WTC11 (cell line): Measurements from ENCODE around the gene KATNA1. TPM values are rescaled to one million over a fixed set of nuclear protein-coding genes. Genes with fewer than 3 reads are reported as not detected.

Experiments used
- ATAC-seq: fragments of 200-7000 bp; cut with Tn5 transposase; 2 replicates; pipeline ENCODE4 v1.10.0; 2021; ENCODE audit warnings: mild to moderate bottlenecking, moderate library complexity
- CTCF ChIA-PET: fragments of 300-600 bp; sonication (Branson Sonifier 250); formaldehyde crosslinking; loops from one replicate; lab custom pipeline; 2021; ENCODE audit warnings: antibody characterized with exemption; lab: Charles Lee
- POLR2A ChIA-PET: fragments of 350-600 bp; sonication (Branson Sonifier 250); formaldehyde crosslinking; loops from one replicate; lab custom pipeline; 2021; ENCODE audit warnings: antibody characterized with exemption; lab: Charles Lee
- DNase-seq: peaks from one replicate; pipeline ENCODE4 v3.0.0; 2021; ENCODE audit warnings: low spot score
- H3K27ac Mint-ChIP-seq: 2 replicates; pipeline ENCODE4 v1.8.0; 2021; ENCODE audit warnings: mixed read lengths
- H3K27me3 Mint-ChIP-seq: 2 replicates; pipeline ENCODE4 v1.8.0; 2021; ENCODE audit warnings: low read depth, mild to moderate bottlenecking, moderate library complexity, mixed read lengths
- H3K36me3 Mint-ChIP-seq: 2 replicates; pipeline ENCODE4 v1.8.0; 2021; ENCODE audit warnings: mixed read lengths
- H3K4me1 Mint-ChIP-seq: 2 replicates; pipeline ENCODE4 v1.8.0; 2022; ENCODE audit warnings: mixed read lengths
- H3K4me3 Mint-ChIP-seq: 2 replicates; pipeline ENCODE4 v1.8.0; 2021; ENCODE audit warnings: mild to moderate bottlenecking, moderate library complexity, mixed read lengths
- H3K9me3 Mint-ChIP-seq: 2 replicates; pipeline ENCODE4 v1.8.0; 2021; ENCODE audit warnings: mixed read lengths
- AR ChIP-seq: fragments of 250-450 bp; sonication (Bioruptor Pico); IDR thresholded peaks from 2 replicates; pipeline ENCODE4 v1.9.0; 2021; ENCODE audit warnings: mild to moderate bottlenecking
- ATF1 ChIP-seq: sonication (generic); formaldehyde crosslinking; IDR thresholded peaks from 2 replicates; pipeline ENCODE4 v1.8.1; 2023; ENCODE audit warnings: mild to moderate bottlenecking, moderate library complexity, missing genetic modification reagents
- ATF3 ChIP-seq: sonication (generic); formaldehyde crosslinking; conservative IDR thresholded peaks from 2 replicates; pipeline ENCODE4 v1.8.1; 2022; ENCODE audit warnings: mild to moderate bottlenecking, missing genetic modification reagents
- CBFB ChIP-seq: sonication (generic); formaldehyde crosslinking; IDR thresholded peaks from 2 replicates; pipeline ENCODE4 v1.8.1; 2022; ENCODE audit warnings: mild to moderate bottlenecking, low read depth, missing genetic modification reagents
- CREM ChIP-seq: sonication (generic); formaldehyde crosslinking; IDR thresholded peaks from 2 replicates; pipeline ENCODE4 v1.8.1; 2022; ENCODE audit warnings: mild to moderate bottlenecking, missing genetic modification reagents, moderate library complexity
- CTCF ChIP-seq: fragments of 200-600 bp; IDR thresholded peaks from 2 replicates; pipeline ENCODE4 v1.8.0; 2022; ENCODE audit warnings: antibody characterized with exemption
- EMX1 ChIP-seq: fragments of 250-450 bp; sonication (Bioruptor Pico); IDR thresholded peaks from 2 replicates; pipeline ENCODE4 v1.8.0; 2021; ENCODE audit warnings: mild to moderate bottlenecking
- ESRRA ChIP-seq: sonication (generic); formaldehyde crosslinking; IDR thresholded peaks from 2 replicates; pipeline ENCODE4 v1.8.1; 2022; ENCODE audit warnings: mild to moderate bottlenecking, missing genetic modification reagents, borderline replicate concordance
- FOXP1 ChIP-seq: sonication (generic); formaldehyde crosslinking; IDR thresholded peaks from 2 replicates; pipeline ENCODE4 v1.8.0; 2022; ENCODE audit warnings: missing genetic modification reagents, mild to moderate bottlenecking, moderate library complexity, borderline replicate concordance
- GRHL2 ChIP-seq: fragments of 250-450 bp; sonication (Bioruptor Pico); IDR thresholded peaks from 2 replicates; pipeline ENCODE4 v1.8.0; 2022; ENCODE audit warnings: mild to moderate bottlenecking, moderate library complexity; ENCODE audit not compliant: insufficient replicate concordance, severe bottlenecking
- HMGXB4 ChIP-seq: sonication (generic); formaldehyde crosslinking; IDR thresholded peaks from 2 replicates; pipeline ENCODE4 v1.8.1; 2023; ENCODE audit warnings: mild to moderate bottlenecking, moderate library complexity, missing genetic modification reagents
- JAZF1 ChIP-seq: fragments of 250-450 bp; sonication (Bioruptor Pico); IDR thresholded peaks from 2 replicates; pipeline ENCODE4 v1.9.0; 2021; ENCODE audit warnings: moderate library complexity, mild to moderate bottlenecking, inconsistent platforms
- NFYB ChIP-seq: sonication (generic); formaldehyde crosslinking; conservative IDR thresholded peaks from 2 replicates; pipeline ENCODE4 v1.8.0; 2022; ENCODE audit warnings: low read depth, missing genetic modification reagents
- NR3C1 ChIP-seq: sonication (generic); formaldehyde crosslinking; conservative IDR thresholded peaks from 2 replicates; pipeline ENCODE4 v1.8.1; 2023; ENCODE audit warnings: low read depth, mild to moderate bottlenecking, missing genetic modification reagents
- RELA ChIP-seq: sonication (generic); formaldehyde crosslinking; IDR thresholded peaks from 2 replicates; pipeline ENCODE4 v1.8.1; 2022; ENCODE audit warnings: missing genetic modification reagents, mild to moderate bottlenecking, borderline replicate concordance
- RORB ChIP-seq: fragments of 250-450 bp; sonication (Bioruptor Pico); IDR thresholded peaks from 2 replicates; pipeline ENCODE4 v1.9.0; 2021; ENCODE audit warnings: mild to moderate bottlenecking
- SP1 ChIP-seq: sonication (generic); formaldehyde crosslinking; conservative IDR thresholded peaks from 2 replicates; pipeline ENCODE4 v1.8.1; 2022; ENCODE audit warnings: missing genetic modification reagents
- TEAD1 ChIP-seq: sonication (generic); formaldehyde crosslinking; IDR thresholded peaks from 2 replicates; pipeline ENCODE4 v1.8.0; 2022; ENCODE audit warnings: mild to moderate bottlenecking, missing genetic modification reagents
- USF2 ChIP-seq: sonication (generic); formaldehyde crosslinking; IDR thresholded peaks from 2 replicates; pipeline ENCODE4 v1.8.1; 2023; ENCODE audit warnings: mild to moderate bottlenecking, missing genetic modification reagents, moderate library complexity
- ZBTB21 ChIP-seq: sonication (generic); formaldehyde crosslinking; IDR thresholded peaks from 2 replicates; pipeline ENCODE4 v1.8.1; 2023; ENCODE audit warnings: mild to moderate bottlenecking, missing genetic modification reagents, borderline replicate concordance
- ZNF138 ChIP-seq: sonication (generic); formaldehyde crosslinking; conservative IDR thresholded peaks from 2 replicates; pipeline ENCODE4 v1.8.1; 2022; ENCODE audit warnings: mild to moderate bottlenecking, moderate library complexity, missing genetic modification reagents
- ZNF423 ChIP-seq: fragments of 250-450 bp; sonication (Bioruptor Pico); IDR thresholded peaks from 2 replicates; pipeline ENCODE4 v2.1.2; 2022; ENCODE audit warnings: mild to moderate bottlenecking, moderate library complexity
- ZNF425 ChIP-seq: fragments of 250-450 bp; sonication (Bioruptor Pico); conservative IDR thresholded peaks from 2 replicates; pipeline ENCODE4 v1.9.0; 2021; ENCODE audit warnings: mild to moderate bottlenecking
- total RNA-seq: library from RNA; stranded (reverse); gene quantifications from 3 replicates; pipeline ENCODE4 v1.2.3, GENCODE V29; 2021

The KATNA1 gene
- total RNA-seq, 1 experiment from 2014 or later, result 18.1 TPM

- no peak overlapping the region for H3K27ac Mint-ChIP-seq
- H3K36me3 Mint-ChIP-seq, result peaks cover 23% of the 10 kb centered on the region
- TF ChIP-seq ATF3 (CRISPR knock-in tag) (no peak), HMGXB4 (CRISPR knock-in tag) (no peak), ZNF138 (no peak)
- no peak overlapping the region for H3K4me3 Mint-ChIP-seq
- ATAC-seq (no peak), DNase-seq (no peak)
- CTCF ChIA-PET, result no interaction called here
- H3K4me1 Mint-ChIP-seq, result no peaks in the 10 kb centered on the region
- no peaks in the 10 kb centered on the region for H3K27me3 Mint-ChIP-seq
- POLR2A ChIA-PET, result no interaction called here
- no peaks in the 10 kb centered on the region for H3K9me3 Mint-ChIP-seq
These were observed 48.0 kb downstream of the KATNA1 start for GRCh38 chr6:149600508-149600907.

GRCh38 chr6:149593408-149593807 lies 55.1 kb downstream of the KATNA1 start:
- ATAC-seq, result no peak

GRCh38 chr6:149592983-149593382 lies 55.5 kb downstream of the KATNA1 start:
- peaks cover 47% of the 10 kb centered on the region for H3K36me3 Mint-ChIP-seq
- no peaks in the 10 kb centered on the region for H3K4me1 Mint-ChIP-seq
- no peak for TF ChIP-seq NR3C1
- TF ChIP-seq SP1 (CRISPR knock-in tag), result no peak
- TF ChIP-seq ATF1 (CRISPR knock-in tag), result no peak
- no peak for TF ChIP-seq AR (CRISPR knock-in tag)
- no peak for TF ChIP-seq CBFB (CRISPR knock-in tag)
- no peak for TF ChIP-seq ZNF423
- no peak for TF ChIP-seq JAZF1 (CRISPR knock-in tag)
- TF ChIP-seq GRHL2, result no peak
- no peak for TF ChIP-seq USF2 (CRISPR knock-in tag)
- TF ChIP-seq ESRRA, result no peak
- no peak for TF ChIP-seq CTCF
- no peak for TF ChIP-seq ZNF138
- TF ChIP-seq RELA (CRISPR knock-in tag), result no peak
- no peak for TF ChIP-seq EMX1 (CRISPR knock-in tag)
- TF ChIP-seq CREM, result no peak

More at GRCh38 chr6:149593408-149593807, 55.1 kb downstream of the KATNA1 start:
- POLR2A ChIA-PET, result no interaction called here
- no peaks in the 10 kb centered on the region for H3K27me3 Mint-ChIP-seq
- H3K36me3 Mint-ChIP-seq, result peaks cover 43% of the 10 kb centered on the region
- CTCF ChIA-PET, result no interaction called here
- no peak overlapping the region for H3K27ac Mint-ChIP-seq
- H3K9me3 Mint-ChIP-seq, result no peaks in the 10 kb centered on the region
- DNase-seq, result no peak
- TF ChIP-seq ZNF425 (CRISPR knock-in tag) (no peak), FOXP1 (CRISPR knock-in tag) (no peak), ZBTB21 (CRISPR knock-in tag) (no peak), NFYB (no peak), JAZF1 (CRISPR knock-in tag) (no peak), CREM (no peak), RORB (CRISPR knock-in tag) (no peak), TEAD1 (no peak)
- no peak overlapping the region for H3K4me3 Mint-ChIP-seq
- no peaks in the 10 kb centered on the region for H3K4me1 Mint-ChIP-seq

More at GRCh38 chr6:149592983-149593382, 55.5 kb downstream of the KATNA1 start:
- ChIA-PET CTCF (no interaction called here), POLR2A (no interaction called here)
- ATAC-seq (no peak), DNase-seq (no peak)
- Mint-ChIP-seq H3K4me3 (no peak overlapping the region), H3K9me3 (no peaks in the 10 kb centered on the region), H3K27me3 (no peaks in the 10 kb centered on the region), H3K27ac (no peak overlapping the region)
